ENCODE measurements around the gene GZMB.

GZMB gene

GRCh38 chr14:24634158-24634557 is at the start of gene GZMB:
Gene GZMB, minus strand, starts transcription at chr14:24634190. Its CDS starts 30 bp downstream, at chr14:24634160.
- DNase-seq (ENCODE audit: low read depth): no peak
- no peak for TF ChIP-seq CTCF (IDR thresholded peaks at IDR 0.05; ENCODE audit: control insufficient read depth, extremely low read depth, insufficient read depth)
- H3K4me3 ChIP-seq (ENCODE audit: low read depth, low read length): no peak within 1 kb of the TSS

- no peak for DNase-seq (ENCODE audit: low read depth)
- H3K4me3 ChIP-seq (ENCODE audit: low read depth, low read length): no peak overlapping the region
- TF ChIP-seq CTCF (IDR thresholded peaks at IDR 0.05; ENCODE audit: control insufficient read depth, extremely low read depth, insufficient read depth): no peak
Observed at GRCh38 chr14:24681056-24681455, 47.1 kb upstream of the GZMB start.

- no peak overlapping the region for H3K4me3 ChIP-seq (ENCODE audit: low read depth, low read length)
- no peak for TF ChIP-seq CTCF (IDR thresholded peaks at IDR 0.05; ENCODE audit: control insufficient read depth, extremely low read depth, insufficient read depth)
- no peak for DNase-seq (ENCODE audit: low read depth)
Observed at GRCh38 chr14:24680516-24680915, 46.5 kb upstream of the GZMB start.

GRCh38 chr14:24679248-24679961 is 45.4 kb upstream of the GZMB start:
- no peak for TF ChIP-seq CTCF (IDR thresholded peaks at IDR 0.05; ENCODE audit: control insufficient read depth, extremely low read depth, insufficient read depth)
- no peak overlapping the region for H3K4me3 ChIP-seq (ENCODE audit: low read depth, low read length)

GRCh38 chr14:24678801-24679247 is 44.8 kb upstream of the GZMB start:
- peak; percentile 100 for TF ChIP-seq CTCF (IDR thresholded peaks at IDR 0.05; ENCODE audit: control insufficient read depth, extremely low read depth, insufficient read depth)
- DNase-seq (ENCODE audit: low read depth): peak; percentile 65
- H3K4me3 ChIP-seq (ENCODE audit: low read depth, low read length): peak overlapping the region; percentile 17; the same call in 1 of the 2 replicates

More at GRCh38 chr14:24679248-24679961, 45.4 kb upstream of the GZMB start:
- DNase-seq (ENCODE audit: low read depth): no peak

- no peak overlapping the region for H3K4me3 ChIP-seq (ENCODE audit: low read depth, low read length)
- no peak for DNase-seq (ENCODE audit: low read depth)
- no peak for TF ChIP-seq CTCF (IDR thresholded peaks at IDR 0.05; ENCODE audit: control insufficient read depth, extremely low read depth, insufficient read depth)
Observed at GRCh38 chr14:24677956-24678355, 44.0 kb upstream of the GZMB start.
